HL-60/S4 treated with phorbol 12-myristate 13-acetate at 8.2 ng/mL for 4 days and 3 days (cell line): ENCODE data around the gene MORC1.
"Not testable (repeated sequence)": the region's sequence is repeated elsewhere in the genome, so short reads cannot be mapped to it uniquely, and the experiment has no call there.

Source experiments
- in situ Hi-C: fragments of 300-500 bp; cut with MboI; formaldehyde crosslinking; loops from 2 replicates; pipeline ENCODE4 v1.15.0; 2022; ENCODE audit warnings: low sequenced_read_pairs

MORC1 gene

GRCh38 chr3:109112946-109113760 is 4.8 kb downstream of the MORC1 start:
- in situ Hi-C loops = no loop called here

DNA sequence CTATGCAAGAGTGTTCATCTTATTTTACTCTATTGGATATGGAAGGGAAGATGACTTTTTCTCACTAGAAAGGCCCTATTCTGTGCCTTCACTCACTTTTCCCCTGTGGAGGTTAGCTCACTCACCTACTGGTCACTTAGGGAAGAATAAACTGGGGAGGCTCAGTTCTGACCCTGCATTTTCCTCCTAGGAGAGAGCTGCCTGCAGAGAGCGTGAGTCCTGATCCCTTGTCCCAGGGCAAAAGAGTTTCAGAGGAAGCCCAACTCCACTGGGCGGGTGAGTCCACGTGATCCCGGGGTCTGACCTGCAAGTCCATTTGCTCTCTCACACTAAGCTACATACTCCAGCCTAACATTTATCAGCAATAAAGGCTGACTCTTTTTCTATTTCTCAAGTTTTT is 8.4 kb downstream of the MORC1 start:
- in situ Hi-C loops = no loop called here

DNA sequence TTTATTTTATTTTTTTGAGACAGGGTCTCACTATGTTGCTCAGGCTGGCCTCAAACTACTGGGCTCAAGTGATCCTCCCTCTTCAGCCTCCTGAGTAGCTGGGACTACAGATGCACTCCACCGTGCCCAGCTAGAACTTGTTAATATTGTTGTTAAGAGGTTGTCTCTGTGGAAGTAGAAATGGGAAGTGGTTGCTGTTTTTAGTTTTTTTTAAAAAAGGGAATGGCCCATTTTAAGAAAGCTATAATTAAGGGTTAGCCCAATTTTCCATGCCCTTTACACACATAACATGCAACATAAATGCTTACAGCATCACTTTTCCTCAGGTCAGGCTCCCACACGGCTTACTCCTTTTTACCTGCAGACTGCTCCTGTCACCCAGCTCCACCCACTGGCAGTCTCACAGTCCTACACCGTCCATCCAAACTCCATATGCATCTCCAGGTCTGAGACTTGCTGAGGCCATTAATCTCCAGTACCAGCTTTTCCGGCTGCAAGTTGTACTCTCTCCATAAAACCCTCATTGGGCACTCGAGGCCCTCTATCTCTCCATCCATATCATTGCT is 19.8 kb downstream of the MORC1 start:
- in situ Hi-C loops = no loop called here

GRCh38 chr3:109095166-109095565 is 22.8 kb downstream of the MORC1 start:
- in situ Hi-C loops = no loop called here

GRCh38 chr3:109093561-109093960 is 24.4 kb downstream of the MORC1 start:
- in situ Hi-C loops = no loop called here

DNA sequence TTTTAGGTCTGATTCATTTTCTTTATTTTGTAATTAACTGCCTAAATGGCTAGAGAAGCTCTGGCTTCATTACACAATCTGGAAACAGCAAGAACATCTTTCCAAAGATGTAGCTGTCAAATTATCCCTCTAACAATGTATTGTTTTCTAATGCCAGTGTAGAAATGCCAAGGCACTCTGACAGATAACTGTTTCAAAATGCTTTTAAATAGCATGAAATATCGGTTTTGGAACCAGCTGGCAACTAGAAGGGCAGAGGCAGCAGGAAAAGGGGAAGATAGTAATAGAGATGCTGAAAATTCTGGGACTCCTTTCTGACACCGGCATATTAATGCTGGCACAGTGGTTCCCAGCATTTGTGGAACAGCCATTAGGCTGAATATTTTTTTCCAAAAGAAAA is 26.1 kb downstream of the MORC1 start:
- in situ Hi-C loops = no loop called here

DNA sequence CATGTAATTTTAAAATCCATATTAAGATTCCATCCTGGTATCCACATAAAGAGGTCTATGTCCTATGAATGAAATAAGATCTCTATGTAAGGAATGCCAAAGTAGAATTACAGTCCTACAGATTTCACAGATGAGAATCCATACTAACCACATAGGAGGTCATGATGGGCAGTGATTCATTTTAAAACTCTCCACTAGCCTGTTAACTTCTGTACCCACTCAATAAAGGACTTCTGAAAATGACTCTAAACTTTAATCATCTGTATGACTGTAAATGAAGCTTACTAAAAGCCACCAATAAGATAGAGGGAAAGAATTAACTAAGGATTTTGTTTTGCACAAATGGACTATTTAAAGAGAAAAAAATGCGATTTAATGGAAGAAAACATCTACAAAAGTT is 28.7 kb downstream of the MORC1 start:
- in situ Hi-C loops = no loop called here

- in situ Hi-C loops = no loop called here
Observed at GRCh38 chr3:109081746-109082510, 36.0 kb downstream of the MORC1 start.

DNA sequence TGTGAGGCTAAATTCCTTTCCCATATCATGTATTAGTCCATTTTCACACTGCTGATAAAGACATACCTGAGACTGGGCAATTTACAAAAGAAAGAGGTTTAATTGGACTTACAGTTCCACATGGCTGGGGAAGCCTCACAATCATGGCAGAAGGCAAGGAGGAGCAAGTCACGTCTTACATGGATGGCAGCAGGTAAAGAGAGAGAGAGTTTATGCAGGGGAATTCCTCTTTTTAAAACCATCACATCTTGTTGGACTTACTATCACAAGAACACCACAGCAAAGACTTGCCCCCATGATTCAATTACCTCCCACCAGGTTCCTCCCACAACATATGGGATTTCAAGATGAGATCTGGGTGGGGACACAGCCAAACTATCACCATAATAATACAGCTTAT is 37.8 kb downstream of the MORC1 start:
- in situ Hi-C loops = not testable (repeated sequence)

- in situ Hi-C loops = no loop called here
Observed at GRCh38 chr3:109073116-109073515, 44.8 kb downstream of the MORC1 start.

GRCh38 chr3:109072194-109072593 is 45.7 kb downstream of the MORC1 start:
- in situ Hi-C loops = no loop called here

DNA sequence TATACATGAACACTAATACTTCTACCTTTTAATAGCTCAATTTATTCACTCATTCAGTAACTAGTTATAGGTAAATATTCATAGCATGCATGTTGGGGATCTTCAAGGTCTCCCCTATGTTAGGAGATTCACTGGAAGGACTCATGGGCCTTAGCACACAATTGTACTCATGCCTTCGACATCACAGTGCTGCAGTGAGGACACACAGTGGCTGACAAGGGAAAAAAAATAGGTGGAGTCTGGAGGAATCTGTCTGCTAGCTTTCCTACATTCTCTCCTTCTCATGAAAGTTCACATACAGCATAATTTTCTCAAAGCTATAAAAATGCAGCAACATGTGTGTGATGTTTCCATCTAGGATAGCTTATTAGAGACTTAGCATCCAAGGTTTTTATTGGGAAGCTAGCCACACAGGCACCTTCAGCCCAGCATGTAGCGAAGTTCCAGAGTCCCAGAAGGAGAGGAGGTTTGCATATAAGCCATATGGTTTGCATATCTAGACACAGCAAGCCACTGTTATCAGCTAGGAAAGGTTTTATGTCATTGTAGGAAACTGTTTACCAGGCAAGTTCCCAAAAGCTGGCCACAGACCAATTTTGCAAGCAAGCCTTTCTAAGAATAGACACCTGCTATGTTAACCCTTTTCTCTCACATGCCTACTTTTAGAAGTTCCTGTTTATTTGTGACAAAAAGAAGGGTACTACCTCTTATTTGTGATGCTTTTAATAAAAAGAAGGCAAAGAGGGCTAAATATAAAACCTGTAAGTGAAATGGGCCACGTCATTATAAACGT is 46.4 kb downstream of the MORC1 start:
- in situ Hi-C loops = no loop called here

- in situ Hi-C loops = no loop called here
Observed at GRCh38 chr3:109070211-109070610, 47.7 kb downstream of the MORC1 start.

DNA sequence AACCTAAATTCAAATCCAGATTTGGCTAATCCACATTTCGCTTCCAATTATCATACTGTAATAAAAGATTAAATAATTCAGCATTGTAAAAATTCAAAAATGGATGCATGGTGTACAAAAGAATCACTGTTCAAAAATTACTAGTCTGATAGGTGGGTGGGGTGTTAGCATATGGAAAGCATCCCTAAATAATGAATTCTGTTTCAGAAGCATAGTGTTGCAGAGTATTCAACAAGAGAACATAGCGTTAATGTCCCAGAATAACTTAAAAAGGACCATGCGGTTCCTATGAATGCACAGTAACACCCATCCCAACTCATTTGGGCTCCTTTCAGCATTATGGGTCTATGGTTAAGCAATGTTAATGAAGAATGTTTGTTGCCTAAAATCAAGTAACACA is 51.1 kb downstream of the MORC1 start:
- in situ Hi-C loops = no loop called here

GRCh38 chr3:109059264-109059663 is 58.7 kb downstream of the MORC1 start:
- in situ Hi-C loops = no loop called here

- in situ Hi-C loops = no loop called here
Observed at GRCh38 chr3:109057616-109058015, 60.3 kb downstream of the MORC1 start.

- in situ Hi-C loops = no loop called here
Observed at GRCh38 chr3:109057056-109057455, 60.9 kb downstream of the MORC1 start.

DNA sequence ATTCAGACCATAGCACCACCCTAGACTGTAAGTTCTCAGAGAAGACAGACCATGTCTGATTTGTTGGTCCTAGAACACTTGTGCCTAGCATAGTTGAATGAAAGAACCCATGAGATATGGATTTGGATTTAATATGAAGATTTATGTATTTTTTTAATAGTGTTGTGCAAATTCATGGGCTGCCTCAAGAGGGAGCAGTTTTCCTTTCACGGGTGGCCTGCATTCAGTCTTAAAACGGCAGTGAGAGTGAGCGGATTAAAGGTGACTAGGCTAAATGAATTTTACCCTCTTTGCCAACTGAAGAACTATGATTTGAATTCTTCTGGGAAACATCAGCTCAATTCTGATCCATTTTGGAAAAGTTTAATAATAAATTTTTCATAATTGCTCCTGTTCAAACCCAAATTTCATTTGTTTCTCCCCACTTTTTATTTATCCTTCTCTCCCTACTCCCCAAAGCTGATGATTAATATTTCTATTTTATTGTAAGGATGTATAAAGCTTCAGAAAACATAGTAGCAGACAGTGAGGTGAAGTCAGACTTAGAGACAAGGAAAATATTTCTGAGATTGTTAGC is 67.3 kb downstream of the MORC1 start:
- in situ Hi-C loops = no loop called here

DNA sequence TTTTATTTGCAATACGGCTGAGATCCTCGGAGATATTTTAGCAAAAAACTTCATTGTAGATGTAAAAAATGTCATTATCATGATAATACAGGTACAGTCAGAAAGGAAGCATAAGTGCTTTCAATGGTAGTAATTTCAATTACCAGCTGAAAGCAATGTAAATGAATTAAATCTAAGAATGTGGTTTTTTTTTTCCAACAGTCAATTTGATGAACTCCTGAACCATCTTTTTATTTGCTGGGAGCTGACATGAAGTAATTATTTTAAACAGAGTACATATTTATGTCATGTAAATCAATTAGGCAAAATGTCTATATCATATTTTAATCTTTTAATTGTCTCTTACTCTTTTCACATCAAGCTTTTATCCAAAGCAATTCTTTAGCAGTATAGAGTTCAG is 70.6 kb downstream of the MORC1 start:
- in situ Hi-C loops = no loop called here

GRCh38 chr3:109045271-109046040 is 72.5 kb downstream of the MORC1 start:
- in situ Hi-C loops = no loop called here
